H1 (cell line): ENCODE results near the gene KRT80. TPM values are rescaled to one million over a fixed set of nuclear protein-coding genes. Genes with fewer than 3 reads are reported as not detected.

Source experiments
- CTCF ChIA-PET: fragments of 300-600 bp; sonication (Branson Sonifier 250); formaldehyde crosslinking; loops from one replicate; lab custom pipeline; 2021; ENCODE audit not compliant: partially characterized antibody; lab: Charles Lee
- POLR2A ChIA-PET: fragments of 300-600 bp; sonication (Branson Sonifier 250); formaldehyde crosslinking; loops from one replicate; lab custom pipeline; 2021; ENCODE audit warnings: inconsistent platforms; ENCODE audit not compliant: partially characterized antibody; lab: Charles Lee
- DNase-seq, 2 experiments: peaks; one replicate each; pipeline versions ENCODE4 v3.0.0 to v3.0.0-alpha.2; 2010 to 2022; ENCODE audit warnings: low spot score in 2 of 2, low read depth in 1 of 2, mixed read lengths in 1 of 2
- FAIRE-seq: peaks from 2 replicates; lab custom pipeline; 2011; peaks lifted over from hg19 to GRCh38; lab: Jason Lieb, UNC
- H2AFZ ChIP-seq: 2 replicates; pipeline ENCODE4 v1.8.1; 2012; ENCODE audit warnings: low read length, inconsistent platforms
- H2AK5ac ChIP-seq: 2 replicates; pipeline ENCODE4 v1.6.1; 2013; ENCODE audit warnings: low read depth, low read length
- H2BK120ac ChIP-seq: replicated peaks from 2 replicates; pipeline ENCODE3; 2013; ENCODE audit warnings: low read depth, low read length, inconsistent platforms
- H2BK12ac ChIP-seq: 2 replicates; pipeline ENCODE4 v1.6.1; 2013; ENCODE audit warnings: low read depth, low read length
- H2BK15ac ChIP-seq: 2 replicates; pipeline ENCODE4 v1.6.1; 2013; ENCODE audit warnings: low read length
- H2BK20ac ChIP-seq: 2 replicates; pipeline ENCODE4 v1.6.1; 2013; ENCODE audit warnings: low read length
- H2BK5ac ChIP-seq: 2 replicates; pipeline ENCODE4 v1.6.1; 2013; ENCODE audit warnings: low read depth, low read length
- H3K14ac ChIP-seq: 2 replicates; pipeline ENCODE4 v1.6.1; 2013; ENCODE audit warnings: inconsistent platforms; ENCODE audit not compliant: insufficient read length
- H3K18ac ChIP-seq: 2 replicates; pipeline ENCODE4 v1.6.1; 2013; ENCODE audit warnings: low read length; ENCODE audit errors: extremely low read depth
- H3K23ac ChIP-seq: 2 replicates; pipeline ENCODE4 v1.6.1; 2013; ENCODE audit warnings: inconsistent platforms; ENCODE audit not compliant: insufficient read length
- H3K23me2 ChIP-seq: 2 replicates; pipeline ENCODE4 v1.6.1; 2013; ENCODE audit warnings: low read depth, low read length
- H3K27ac ChIP-seq: 2 replicates; pipeline ENCODE4 v1.6.1; 2011; ENCODE audit warnings: low read depth, low read length, inconsistent platforms
- H3K27me3 ChIP-seq, 4 experiments: replicated peaks in 1 of 4; 1 replicate in 1 of 4; 2 replicates in 3 of 4; pipeline versions ENCODE4 v1.6.1 to v1.8.1; 2011 to 2013; ENCODE audit warnings: low read length in 3 of 4, mild to moderate bottlenecking in 3 of 4, inconsistent platforms in 2 of 4, mixed read lengths in 2 of 4, moderate library complexity in 1 of 4; ENCODE audit not compliant: control insufficient read depth in 3 of 4, insufficient read depth in 3 of 4; ENCODE audit errors: extremely low read depth in 1 of 4
- H3K36me3 ChIP-seq, 4 experiments: 2 replicates each; pipeline versions ENCODE4 v1.6.1 to v1.8.1; 2011 to 2013; ENCODE audit warnings: mild to moderate bottlenecking in 4 of 4, low read length in 3 of 4, moderate library complexity in 2 of 4, control low read depth in 1 of 4, inconsistent platforms in 1 of 4; ENCODE audit not compliant: insufficient read depth in 4 of 4, control insufficient read depth in 2 of 4
- H3K4ac ChIP-seq: replicated peaks from 2 replicates; pipeline ENCODE3; 2013; ENCODE audit warnings: low read length, low read depth, mixed read lengths, inconsistent platforms; ENCODE audit not compliant: insufficient read length
- H3K4me1 ChIP-seq, 4 experiments: replicated peaks in 1 of 4; 1 replicate in 1 of 4; 2 replicates in 3 of 4; pipeline versions ENCODE4 v1.6.1 to v1.8.1; 2011 to 2013; ENCODE audit warnings: low read length in 3 of 4, inconsistent platforms in 2 of 4, mixed read lengths in 1 of 4; ENCODE audit not compliant: insufficient read depth in 4 of 4, control insufficient read depth in 3 of 4
- H3K4me2 ChIP-seq, 2 experiments: 2 replicates each; pipeline versions ENCODE4 v1.6.1 to v1.8.1; 2011 to 2013; ENCODE audit warnings: low read depth in 2 of 2, low read length in 2 of 2, control low read depth in 1 of 2, inconsistent platforms in 1 of 2, mild to moderate bottlenecking in 1 of 2; ENCODE audit not compliant: insufficient read depth in 1 of 2
- H3K4me3 ChIP-seq, 4 experiments: fragments of 200-600, 300-600 bp in 1 of 4; sonication (generic), shearing (Covaris generic), sonication (Bioruptor Twin) in 1 of 4; 2 replicates each; pipeline versions ENCODE4 v1.5.1 to v1.8.1; 2011 to 2016; ENCODE audit warnings: low read length in 4 of 4, low read depth in 3 of 4, control low read depth in 2 of 4, inconsistent platforms in 2 of 4, mild to moderate bottlenecking in 2 of 4, mixed read lengths in 1 of 4, moderate library complexity in 1 of 4; ENCODE audit not compliant: insufficient read depth in 2 of 4; ENCODE audit errors: extremely low read depth in 1 of 4
- H3K56ac ChIP-seq: replicated peaks from 2 replicates; pipeline ENCODE3; 2013; ENCODE audit warnings: low read depth, mild to moderate bottlenecking, mixed read lengths, low read length, inconsistent platforms; ENCODE audit not compliant: insufficient read length
- H3K79me1 ChIP-seq: 2 replicates; pipeline ENCODE4 v1.6.1; 2013; ENCODE audit warnings: low read depth, low read length, control low read depth
- H3K79me2 ChIP-seq, 2 experiments: 2 replicates each; pipeline versions ENCODE4 v1.6.1 to v1.8.1; 2012 to 2013; ENCODE audit warnings: low read length in 2 of 2, mild to moderate bottlenecking in 2 of 2, inconsistent platforms in 1 of 2; ENCODE audit not compliant: insufficient read depth in 2 of 2, control insufficient read depth in 1 of 2
- H3K9ac ChIP-seq, 4 experiments: replicated peaks in 1 of 4; 1 replicate in 1 of 4; 2 replicates in 3 of 4; pipeline versions ENCODE4 v1.6.1 to v1.8.1; 2011 to 2013; ENCODE audit warnings: low read depth in 3 of 4, low read length in 3 of 4, control low read depth in 2 of 4, mild to moderate bottlenecking in 2 of 4, moderate library complexity in 2 of 4, inconsistent platforms in 1 of 4; ENCODE audit errors: extremely low read depth in 1 of 4
- H3K9me3 ChIP-seq, 2 experiments: 2 replicates each; pipeline versions ENCODE4 v1.6.1 to v1.8.1; 2012 to 2013; ENCODE audit warnings: mild to moderate bottlenecking in 2 of 2, moderate library complexity in 2 of 2, control low read depth in 1 of 2, inconsistent platforms in 1 of 2, low read depth in 1 of 2, low read length in 1 of 2, mixed read lengths in 1 of 2; ENCODE audit not compliant: insufficient read depth in 2 of 2
- H4K20me1 ChIP-seq, 2 experiments: replicated peaks in 1 of 2; 2 replicates each; pipeline versions ENCODE3 to v1.8.1; 2011 to 2013; ENCODE audit warnings: inconsistent platforms in 2 of 2, low read length in 2 of 2, mild to moderate bottlenecking in 1 of 2; ENCODE audit not compliant: insufficient read depth in 2 of 2, control insufficient read depth in 1 of 2
- H4K5ac ChIP-seq: 2 replicates; pipeline ENCODE4 v1.6.1; 2013; ENCODE audit warnings: low read length, low read depth, mixed read lengths, inconsistent platforms; ENCODE audit not compliant: insufficient read length
- H4K8ac ChIP-seq: 2 replicates; pipeline ENCODE4 v1.8.0; 2013; ENCODE audit warnings: mild to moderate bottlenecking, moderate library complexity, low read length, inconsistent platforms; ENCODE audit not compliant: insufficient read depth; ENCODE audit errors: extremely low read depth
- H4K91ac ChIP-seq: replicated peaks from 2 replicates; pipeline ENCODE3; 2013; ENCODE audit warnings: low read length, mixed read lengths, inconsistent platforms; ENCODE audit not compliant: insufficient read length
- KDM1A ChIP-seq: fragments of 200-600, 300-600 bp; sonication (generic); IDR thresholded peaks from 2 replicates; pipeline ENCODE4 v1.7.1; 2016; ENCODE audit warnings: mild to moderate bottlenecking, low read length, borderline replicate concordance
- KDM4A ChIP-seq: IDR thresholded peaks from one replicate; pipeline ENCODE4 v1.7.1; 2012; ENCODE audit warnings: low read depth, mild to moderate bottlenecking, moderate library complexity, low read length, inconsistent platforms; ENCODE audit not compliant: severe bottlenecking
- WGBS, 2 experiments: shearing (Covaris generic) in 1 of 2; methylation state at CpG; one replicate each; pipeline versions ENCODE4 v1.1.6 to v1.1.7; 2013 to 2015; ENCODE audit warnings: low lambda C conversion rate in 2 of 2, mixed read lengths in 2 of 2, inconsistent platforms in 1 of 2, low coverage in 1 of 2, missing lambda C conversion rate in 1 of 2; ENCODE audit not compliant: insufficient replicate concordance in 2 of 2, insufficient coverage in 1 of 2, insufficient read length in 1 of 2; ENCODE audit errors: extremely low coverage in 1 of 2, missing lambda C conversion rate in 1 of 2; 5-methylcytosine and 5-hydroxymethylcytosine counted together
- polyA plus RNA-seq, 7 experiments: library from polyadenylated mRNA; depleted of rRNA in 3 of 7; stranded (reverse) in 5 of 7; unstranded in 2 of 7; fragments of >200 nt in 5 of 7; fragments of 200-250 nt in 2 of 7; gene quantifications; 1 replicate in 5 of 7; 2 replicates in 1 of 7; 4 replicates in 1 of 7; pipeline versions ENCODE4 v1.2.1 to v1.2.3, GENCODE V29; 2011 to 2013; ENCODE audit warnings: missing spikeins in 2 of 7, mixed read lengths in 2 of 7
- total RNA-seq: library from RNA; stranded (reverse); fragmentation: NEBNext Ultra II Directional; extraction: Animal tissue kit (Norgen Biotek cat#: 25700); gene quantifications from 2 replicates; pipeline ENCODE4 v1.2.1, GENCODE V29; 2021

The KRT80 gene
- total and polyA plus RNA-seq, 2 of the 8 experiments (the other 6 are each of a cell fraction or from before 2014, with no cell fraction given): 0.05 TPM; not detected in 1

DNA sequence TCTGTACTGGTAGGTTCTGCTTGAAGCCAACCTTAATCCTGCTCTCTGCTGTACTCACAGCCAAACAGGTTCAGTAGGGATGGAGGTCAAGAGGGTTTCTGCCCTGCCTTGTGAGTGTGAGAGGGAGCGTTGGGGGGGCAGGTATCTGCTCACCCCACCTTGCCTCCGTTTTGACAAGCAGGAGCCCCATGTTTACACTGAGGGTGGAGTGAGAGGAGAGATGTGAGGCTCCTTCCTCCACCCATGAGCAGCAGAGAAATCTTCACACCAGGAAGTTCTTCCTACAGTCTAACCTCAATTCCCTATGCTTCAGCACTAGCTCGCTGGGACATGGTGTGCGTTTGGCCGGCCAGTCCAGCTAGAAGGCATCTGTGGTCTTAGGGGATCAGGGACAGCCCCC is 4.2 kb downstream of the KRT80 start:
- Histone ChIP-seq H3K27ac (no peak overlapping the region), H4K20me1 (no peaks in the 10 kb centered on the region), H3K27me3 (no peaks in the 10 kb centered on the region), H3K14ac (no peak overlapping the region), H3K4me1 (peaks cover 0 to 21% (median 15%) of the 10 kb centered on the region in 4 experiments; a peak in 5 of 7 replicates), H2BK15ac (no peak overlapping the region), H2BK12ac (no peak overlapping the region), H2BK5ac (0 out of 2 replicates have a peak overlapping the region, but pooled peaks have one; percentile 0), H3K4me2 (no peak overlapping the region), H3K79me2 (no peaks in the 10 kb centered on the region), H3K9ac (no peak overlapping the region), H4K8ac (no peak overlapping the region), H2BK20ac (no peak overlapping the region), H3K9me3 (no peaks in the 10 kb centered on the region), H4K91ac (peak overlapping the region; percentile 17), H3K4me3 (no peak overlapping the region), H3K18ac (no peak overlapping the region), H2AFZ (no peak overlapping the region), H3K23me2 (no peaks in the 10 kb centered on the region), H3K23ac (no peak overlapping the region), H3K36me3 (no peaks in the 10 kb centered on the region), H3K4ac (no peak overlapping the region), H2BK120ac (no peak overlapping the region), H2AK5ac (no peak overlapping the region), H3K56ac (no peak overlapping the region), H3K79me1 (no peaks in the 10 kb centered on the region), H4K5ac (no peak overlapping the region)
- FAIRE-seq (no peak), DNase-seq (no peak)
- ChIA-PET CTCF (interaction anchor here (0.6 to 5.0 kb wide), 7 partner anchors 12 to 731 kb away, joined by 3 to 32 read pairs (median 7); no protein-coding TSS in a partner anchor), POLR2A (no interaction called here)
- 91% methylated on average over 5 of the region's 5 CpGs; no CpG with 5 or more reads in 1 of the 2 experiments for WGBS, 2 experiments
- TF ChIP-seq KDM1A: peak; percentile 89; the same call in 1 of the 2 replicates
- no peak for TF ChIP-seq KDM4A
